Spleen (tissue), 11 donors: ENCODE results near the gene SH3BP4. TPM values are rescaled to one million over a fixed set of nuclear protein-coding genes. Genes with fewer than 3 reads are reported as not detected.

Experiments used
- DNase-seq: peaks from one replicate; pipeline ENCODE4 v3.0.0-alpha.2; 2020
- H3K27ac ChIP-seq, 8 donors: fragments of 200-600 bp; sonication (generic) in 7 of 8; 1 replicate in 4 of 8; 2 replicates in 4 of 8; pipeline versions ENCODE4 v1.5.0 to v1.8.0; 2016 to 2021; ENCODE audit warnings: inconsistent platforms in 4 of 8, mild to moderate bottlenecking in 4 of 8, moderate library complexity in 1 of 8
- H3K27me3 ChIP-seq, 7 donors: fragments of 200-600 bp; sonication (generic) in 6 of 7; replicated peaks in 1 of 7; 1 replicate in 4 of 7; 2 replicates in 3 of 7; pipeline versions ENCODE4 v1.5.0 to v1.8.0; 2016 to 2021; ENCODE audit warnings: inconsistent platforms in 3 of 7, mild to moderate bottlenecking in 1 of 7
- H3K36me3 ChIP-seq, 6 donors: fragments of 200-600 bp; sonication (generic) in 5 of 6; 1 replicate in 4 of 6; 2 replicates in 2 of 6; pipeline versions ENCODE4 v1.5.0 to v1.8.0; 2016 to 2021; ENCODE audit warnings: inconsistent platforms in 2 of 6
- H3K4me1 ChIP-seq, 6 donors: fragments of 200-600 bp; sonication (generic) in 5 of 6; 1 replicate in 3 of 6; 2 replicates in 3 of 6; pipeline versions ENCODE4 v1.5.0 to v1.8.0; 2016 to 2021; ENCODE audit warnings: inconsistent platforms in 3 of 6
- H3K4me3 ChIP-seq, 8 donors: fragments of 200-600 bp; sonication (generic) in 7 of 8; 1 replicate in 4 of 8; 2 replicates in 4 of 8; pipeline versions ENCODE4 v1.5.0 to v1.8.0; 2016 to 2021; ENCODE audit warnings: inconsistent platforms in 4 of 8, mild to moderate bottlenecking in 4 of 8, moderate library complexity in 2 of 8
- H3K9me3 ChIP-seq, 8 donors: fragments of 200-600 bp; sonication (generic) in 7 of 8; 1 replicate in 4 of 8; 2 replicates in 4 of 8; pipeline versions ENCODE4 v1.5.0 to v1.8.0; 2016 to 2021; ENCODE audit warnings: inconsistent platforms in 4 of 8
- POLR2A ChIP-seq, 3 donors: fragments of 450-650 bp; IDR thresholded peaks; one replicate each; pipeline ENCODE4 v1.5.1; 2017; ENCODE audit warnings: antibody characterized with exemption in 3 of 3, mild to moderate bottlenecking in 1 of 3
- POLR2AphosphoS5 ChIP-seq, 3 donors: sonication (generic); formaldehyde crosslinking; IDR thresholded peaks; one replicate each; pipeline ENCODE4 v1.5.1; 2017; ENCODE audit warnings: antibody characterized with exemption in 3 of 3
- WGBS, 5 donors: extraction: QIAGEN DNeasy Blood & Tissue Kit in 3 of 5; methylation state at CpG; one replicate each; pipeline versions ENCODE4 v1.1.5 to v1.1.7; 2013 to 2018; 5-methylcytosine and 5-hydroxymethylcytosine counted together
- intact Hi-C: fragments of 100-400 bp; cut with DNase I; formaldehyde crosslinking; loops from one replicate; pipeline ENCODE4 v1.15.0; 2023; ENCODE audit warnings: low total_unique reads
- polyA plus RNA-seq, 3 donors: library from polyadenylated mRNA; stranded (reverse); fragments of 200-250 nt; gene quantifications; one replicate each; pipeline ENCODE4 v1.2.1, GENCODE V29; 2013
- total RNA-seq, 7 donors: library from RNA; depleted of rRNA in 3 of 7; stranded (reverse); fragments of >200 nt in 3 of 7; fragmentation: NEBNext Ultra II Directional in 4 of 7; extraction: Animal tissue kit (Norgen Biotek cat#: 25700) in 4 of 7; gene quantifications; one replicate each; pipeline versions ENCODE4 v1.1.0 to v1.2.1, GENCODE V29; 2016 to 2021
- TF ChIP-seq, protein P1 (sequence below), 11 experiments: fragments of 200-600 bp in 7 of 11; fragments of 450-650 bp in 4 of 11; sonication (generic) in 4 of 11; IDR thresholded peaks in 8 of 11; conservative IDR thresholded peaks in 3 of 11; 1 replicate in 7 of 11; 2 replicates in 4 of 11; pipeline versions ENCODE4 v1.4.0 to v1.8.0; 2016 to 2021; ENCODE audit warnings: antibody characterized with exemption in 11 of 11, inconsistent platforms in 4 of 11, mild to moderate bottlenecking in 1 of 11
- donor health status: healthy with polysubstance abuse.
- donor health status: DM: no; HTN: no; CAD: no; lungs with moderate emphysema.
- donor health status: DM: no; HTN: no; CAD: no.
- donor health status: Bipolar disorder and iron deficiency.
- donor health status: healthy.
- donor health status: DM: no; HTN: no; CAD: no.
- donor health status: DM: yes; HTN: yes; CAD: no.

SH3BP4 gene
- total and polyA plus RNA-seq, 10 donors: 2.3 to 21.0 (median 12.4) TPM

DNA sequence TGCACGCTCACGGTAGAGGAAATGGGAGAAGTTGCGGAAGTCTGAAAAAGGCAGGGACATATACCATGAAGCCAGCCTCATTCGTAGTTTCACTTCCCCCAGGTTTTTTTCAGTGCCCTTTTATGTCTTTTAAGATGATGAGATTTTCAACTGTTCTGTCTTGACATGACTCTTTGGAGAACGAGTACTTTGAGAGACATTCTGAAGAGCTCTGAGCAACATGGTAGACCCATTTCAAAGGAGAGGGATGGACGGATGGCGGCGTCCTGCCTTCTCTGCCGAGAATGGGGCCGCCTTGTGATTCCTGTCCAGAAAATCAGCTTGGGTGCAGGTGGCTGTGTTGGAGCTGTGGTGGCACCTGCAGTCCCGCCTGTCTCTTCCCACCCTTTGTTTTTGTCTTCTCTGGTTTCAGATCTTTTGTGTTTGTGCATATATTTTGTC is 41.7 kb downstream of the SH3BP4 start:
- H3K27ac ChIP-seq: no peak overlapping the region
- intact Hi-C loops: no loop called here
- peaks cover 0 to 51% (median 29%) of the 10 kb centered on the region in 6 donors for H3K4me1 ChIP-seq
- H3K36me3 ChIP-seq: no peaks in the 10 kb centered on the region
- no peak for TF ChIP-seq POLR2AphosphoS5 (IDR thresholded peaks at IDR 0.05)
- no peaks in the 10 kb centered on the region for H3K9me3 ChIP-seq
- DNase-seq: no peak
- H3K27me3 ChIP-seq: peaks cover 0 to 11% (median 0%) of the 10 kb centered on the region in 7 donors
- H3K4me3 ChIP-seq: no peak overlapping the region
- 62 to 76% (median 68%) methylated on average over 11 of the region's 11 CpGs for WGBS, 5 donors

DNA sequence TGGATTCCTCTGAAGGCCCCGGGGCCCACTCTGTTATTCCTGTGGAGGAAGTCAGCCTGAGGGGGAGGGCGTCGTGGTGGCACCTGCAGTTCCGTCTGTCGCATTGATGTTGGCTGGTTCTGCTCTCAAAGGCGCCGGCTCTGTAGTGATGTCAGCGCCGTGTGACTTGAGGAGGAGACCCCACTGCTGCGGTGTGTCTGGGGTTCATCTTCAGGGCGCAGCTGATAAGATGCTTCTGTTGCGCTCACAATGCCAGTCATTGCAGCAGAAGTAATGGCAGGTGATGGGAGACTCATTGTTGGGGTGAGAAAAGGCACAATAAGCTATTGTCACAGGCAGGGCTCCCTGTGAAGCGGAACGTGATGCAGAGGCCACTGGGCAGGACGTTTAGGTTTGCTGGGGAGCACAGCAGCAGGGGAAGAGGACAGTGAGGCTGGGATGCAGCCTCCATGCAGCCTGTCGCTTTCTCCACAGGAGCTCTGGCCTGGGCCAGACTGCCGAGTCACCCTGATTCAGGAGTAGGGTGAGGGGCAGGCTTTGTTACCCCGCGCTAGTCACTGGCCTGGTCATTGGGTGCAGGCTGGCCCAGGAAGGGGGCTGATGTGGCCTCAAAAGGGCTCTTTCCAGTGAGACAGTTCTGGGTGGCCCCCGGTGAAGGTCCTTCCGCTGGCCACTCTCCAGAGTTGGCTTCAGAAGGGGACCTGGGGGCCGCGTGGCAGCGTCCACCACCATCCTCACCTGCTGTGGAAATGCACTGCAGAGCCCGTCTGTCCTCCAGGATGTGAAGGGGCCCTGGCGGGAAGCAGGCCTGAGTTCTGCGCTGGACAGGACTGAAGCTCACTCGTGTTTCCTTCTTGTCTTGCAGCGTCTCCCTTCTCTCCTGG is 42.9 kb downstream of the SH3BP4 start:
- Histone ChIP-seq H3K27me3 (peaks cover 0 to 11% (median 0%) of the 10 kb centered on the region in 7 donors), H3K36me3 (no peaks in the 10 kb centered on the region), H3K4me3 (no peak overlapping the region), H3K9me3 (no peaks in the 10 kb centered on the region), H3K27ac (no peak overlapping the region), H3K4me1 (peaks cover 0 to 40% (median 22%) of the 10 kb centered on the region in 6 donors)
- no peak for DNase-seq
- TF ChIP-seq POLR2A (IDR thresholded peaks at IDR 0.05) (no peak), POLR2AphosphoS5 (IDR thresholded peaks at IDR 0.05) (no peak)
- TF ChIP-seq, protein P1, sequence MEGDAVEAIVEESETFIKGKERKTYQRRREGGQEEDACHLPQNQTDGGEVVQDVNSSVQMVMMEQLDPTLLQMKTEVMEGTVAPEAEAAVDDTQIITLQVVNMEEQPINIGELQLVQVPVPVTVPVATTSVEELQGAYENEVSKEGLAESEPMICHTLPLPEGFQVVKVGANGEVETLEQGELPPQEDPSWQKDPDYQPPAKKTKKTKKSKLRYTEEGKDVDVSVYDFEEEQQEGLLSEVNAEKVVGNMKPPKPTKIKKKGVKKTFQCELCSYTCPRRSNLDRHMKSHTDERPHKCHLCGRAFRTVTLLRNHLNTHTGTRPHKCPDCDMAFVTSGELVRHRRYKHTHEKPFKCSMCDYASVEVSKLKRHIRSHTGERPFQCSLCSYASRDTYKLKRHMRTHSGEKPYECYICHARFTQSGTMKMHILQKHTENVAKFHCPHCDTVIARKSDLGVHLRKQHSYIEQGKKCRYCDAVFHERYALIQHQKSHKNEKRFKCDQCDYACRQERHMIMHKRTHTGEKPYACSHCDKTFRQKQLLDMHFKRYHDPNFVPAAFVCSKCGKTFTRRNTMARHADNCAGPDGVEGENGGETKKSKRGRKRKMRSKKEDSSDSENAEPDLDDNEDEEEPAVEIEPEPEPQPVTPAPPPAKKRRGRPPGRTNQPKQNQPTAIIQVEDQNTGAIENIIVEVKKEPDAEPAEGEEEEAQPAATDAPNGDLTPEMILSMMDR (IDR thresholded peaks at IDR 0.05 in 8 of 11, conservative IDR thresholded peaks at IDR 0.05 in 3 of 11): no peak
- 75 to 81% (median 79%) methylated on average over 27 to 29 of the region's 29 CpGs for WGBS, 5 donors
- intact Hi-C loops: no loop called here

DNA sequence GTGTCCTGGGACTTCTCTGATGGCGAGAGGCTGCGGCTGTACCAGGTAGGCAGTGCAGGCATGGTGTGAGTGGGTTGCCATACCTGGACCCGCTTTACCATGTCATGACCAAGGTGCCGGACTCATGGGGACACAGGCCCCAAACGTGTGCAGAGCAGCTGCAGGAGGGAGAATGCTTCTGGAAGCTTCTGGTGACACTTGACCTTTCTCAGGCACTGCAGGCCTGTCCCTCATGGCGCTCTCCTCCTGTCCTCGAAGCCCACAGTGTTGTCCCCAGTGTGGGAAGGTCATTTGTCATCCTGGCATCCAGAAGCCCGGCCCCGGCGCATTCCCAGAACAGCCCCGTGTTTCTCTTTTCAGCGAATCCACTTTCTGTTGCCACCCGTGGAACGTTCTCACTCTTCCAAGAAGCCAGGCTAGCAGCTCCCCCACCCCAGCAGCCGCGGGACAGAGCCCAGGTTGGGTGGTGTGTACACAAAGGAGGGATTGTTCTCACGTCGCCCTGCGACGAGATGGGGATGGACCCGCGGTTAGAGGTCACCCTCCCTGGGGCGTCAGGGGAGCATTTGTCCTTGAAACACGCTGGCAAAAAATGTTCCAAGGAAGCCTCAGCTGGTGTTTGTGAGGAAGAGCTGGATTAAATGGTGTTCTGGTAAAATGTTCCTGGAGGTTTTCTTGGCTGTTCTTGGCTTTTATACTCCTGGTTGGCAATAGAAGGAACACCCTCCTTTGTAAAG is 43.7 kb downstream of the SH3BP4 start:
- H3K9me3 ChIP-seq: no peaks in the 10 kb centered on the region
- no peaks in the 10 kb centered on the region for H3K36me3 ChIP-seq
- H3K27me3 ChIP-seq: peaks cover 0 to 11% (median 0%) of the 10 kb centered on the region in 7 donors
- WGBS, 5 donors: 84 to 94% (median 88%) methylated on average over 22 to 24 of the region's 24 CpGs
- DNase-seq: no peak
- peaks cover 0 to 39% (median 17%) of the 10 kb centered on the region in 6 donors for H3K4me1 ChIP-seq
- intact Hi-C loops: no loop called here
- no peak overlapping the region for H3K4me3 ChIP-seq
- no peak overlapping the region for H3K27ac ChIP-seq
- TF ChIP-seq POLR2A (IDR thresholded peaks at IDR 0.05) (no peak), POLR2AphosphoS5 (IDR thresholded peaks at IDR 0.05) (no peak)
- TF ChIP-seq, protein P1 (IDR thresholded peaks at IDR 0.05 in 8 of 11, conservative IDR thresholded peaks at IDR 0.05 in 3 of 11): no peak

DNA sequence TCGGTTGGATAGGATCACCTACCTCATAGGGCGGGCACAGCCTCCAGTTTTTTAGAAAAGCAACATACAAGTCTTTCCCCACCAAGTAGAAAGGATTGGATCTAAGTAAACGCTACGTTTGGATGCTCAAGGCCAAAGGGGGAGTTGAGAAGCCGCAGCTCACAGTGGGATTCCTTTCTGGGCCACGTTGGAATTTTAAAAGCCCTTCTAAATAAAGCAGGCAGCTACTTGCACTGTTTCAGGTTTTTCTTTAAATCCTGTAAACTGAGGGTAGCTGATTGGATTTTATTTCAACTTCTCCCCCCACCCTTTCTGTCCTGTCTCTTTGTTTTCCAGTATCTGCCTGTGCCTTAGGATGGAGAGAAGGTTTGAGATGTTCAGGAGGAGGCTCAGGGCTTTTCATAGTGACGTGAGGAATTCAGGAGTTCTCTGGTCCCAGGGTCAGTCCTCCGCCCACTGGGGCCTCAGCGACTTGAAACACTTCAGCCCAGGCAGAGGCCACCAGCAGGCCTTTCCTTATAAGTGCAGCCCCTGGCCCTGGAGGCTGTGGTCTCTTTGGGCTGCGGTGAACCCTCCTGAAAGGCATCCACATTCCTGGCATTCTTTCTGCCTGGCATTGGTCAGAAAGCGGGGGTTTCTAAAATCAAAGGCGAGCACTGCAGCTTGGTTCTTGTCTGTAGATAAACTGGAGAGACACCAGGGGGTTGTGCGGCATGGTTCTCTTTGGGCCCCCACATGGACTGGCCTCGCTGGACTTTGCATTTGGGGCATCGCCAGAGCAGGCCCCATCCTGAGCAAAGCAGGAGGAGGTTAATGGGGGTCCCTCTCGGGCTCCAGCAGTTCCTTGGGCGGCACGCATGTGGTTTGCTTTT is 44.5 kb downstream of the SH3BP4 start:
- Histone ChIP-seq H3K4me1 (peaks cover 0 to 39% (median 17%) of the 10 kb centered on the region in 6 donors), H3K9me3 (no peaks in the 10 kb centered on the region), H3K27me3 (peaks cover 0 to 11% (median 0%) of the 10 kb centered on the region in 7 donors), H3K4me3 (no peak overlapping the region), H3K27ac (no peak overlapping the region), H3K36me3 (no peaks in the 10 kb centered on the region)
- intact Hi-C loops: no loop called here
- WGBS, 5 donors: 75 to 88% (median 82%) methylated on average over 10 to 18 of the region's 18 CpGs
- DNase-seq: no peak
- no peak for TF ChIP-seq POLR2A (IDR thresholded peaks at IDR 0.05)
- no peak for TF ChIP-seq POLR2AphosphoS5 (IDR thresholded peaks at IDR 0.05)
- TF ChIP-seq, protein P1 (IDR thresholded peaks at IDR 0.05 in 8 of 11, conservative IDR thresholded peaks at IDR 0.05 in 3 of 11): no peak
